ENCODE measurements around the gene TIPRL.
"Not testable (repeated sequence)": the region's sequence is repeated elsewhere in the genome, so short reads cannot be mapped to it uniquely, and the experiment has no call there.

- TF ChIP-seq CTCF (IDR thresholded peaks at IDR 0.05; ENCODE audit: poor library complexity); EZH2phosphoT487 (IDR thresholded peaks at IDR 0.05; ENCODE audit: low read depth, severe bottlenecking, unreplicated experiment): not testable (repeated sequence)
Observed at GRCh38 chr1:168154707-168155106, 24.1 kb upstream of the TIPRL start.
